SK-N-SH treated with all-trans-retinoic acid at 6 μM for 48 hours (cell line): Measurements from ENCODE around the gene PROK1.

Experiments used
- ATAC-seq: fragments of 200-7000 bp; cut with Tn5 transposase; 3 replicates; pipeline ENCODE4 v1.9.1; 2020; ENCODE audit warnings: mild to moderate bottlenecking, moderate library complexity
- ARNTL ChIP-seq: fragments of 450-650 bp; formaldehyde crosslinking; IDR thresholded peaks from 2 replicates; pipeline ENCODE4 v1.5.0; 2020; ENCODE audit warnings: low read depth, mild to moderate bottlenecking, moderate library complexity, borderline replicate concordance
- CREB5 ChIP-seq: fragments of 250-450 bp; sonication (Bioruptor Pico); IDR thresholded peaks from 2 replicates; pipeline ENCODE4 v1.5.1; 2020; ENCODE audit warnings: low read depth, mild to moderate bottlenecking, moderate library complexity
- CSDC2 ChIP-seq: fragments of 250-450 bp; sonication (Bioruptor Pico); IDR thresholded peaks from 2 replicates; pipeline ENCODE4 v1.5.0; 2020; ENCODE audit warnings: mild to moderate bottlenecking, moderate library complexity
- ESRRG ChIP-seq: fragments of 250-450 bp; sonication (Bioruptor Pico); IDR thresholded peaks from 2 replicates; pipeline ENCODE4 v1.6.1; 2021; ENCODE audit warnings: mild to moderate bottlenecking
- GLIS3 ChIP-seq: fragments of 250-450 bp; sonication (Bioruptor Pico); IDR thresholded peaks from 2 replicates; pipeline ENCODE4 v1.5.0; 2020; ENCODE audit warnings: mild to moderate bottlenecking, moderate library complexity
- OSR1 ChIP-seq: fragments of 250-450 bp; sonication (Bioruptor Pico); IDR thresholded peaks from 2 replicates; pipeline ENCODE4 v1.8.0; 2022; ENCODE audit warnings: moderate library complexity, mild to moderate bottlenecking, inconsistent platforms
- PPARA ChIP-seq: fragments of 250-450 bp; sonication (Bioruptor Pico); IDR thresholded peaks from 2 replicates; pipeline ENCODE4 v1.5.0; 2020; ENCODE audit warnings: mild to moderate bottlenecking, borderline replicate concordance
- RARB ChIP-seq: fragments of 250-450 bp; sonication (Bioruptor Pico); IDR thresholded peaks from 2 replicates; pipeline ENCODE4 v1.8.0; 2021; ENCODE audit warnings: mild to moderate bottlenecking, moderate library complexity
- SNAI2 ChIP-seq: fragments of 250-450 bp; sonication (Bioruptor Pico); IDR thresholded peaks from 2 replicates; pipeline ENCODE4 v1.5.0; 2020; ENCODE audit warnings: mild to moderate bottlenecking, moderate library complexity
- TCF4 ChIP-seq: fragments of 250-450 bp; sonication (Bioruptor Pico); IDR thresholded peaks from 2 replicates; pipeline ENCODE4 v1.8.0; 2021; ENCODE audit warnings: mild to moderate bottlenecking, moderate library complexity, borderline replicate concordance
- TOX ChIP-seq: fragments of 250-450 bp; sonication (Bioruptor Pico); IDR thresholded peaks from 2 replicates; pipeline ENCODE4 v1.8.0; 2021; ENCODE audit warnings: mild to moderate bottlenecking, moderate library complexity, borderline replicate concordance
- TSHZ2 ChIP-seq: fragments of 250-450 bp; sonication (Bioruptor Pico); IDR thresholded peaks from 2 replicates; pipeline ENCODE4 v1.5.0; 2020; ENCODE audit warnings: mild to moderate bottlenecking, moderate library complexity
- ZC3H10 ChIP-seq: fragments of 250-450 bp; sonication (Bioruptor Pico); IDR thresholded peaks from 2 replicates; pipeline ENCODE4 v1.5.1; 2021; ENCODE audit warnings: mild to moderate bottlenecking, moderate library complexity
- ZFP3 ChIP-seq: fragments of 250-450 bp; sonication (Bioruptor Pico); IDR thresholded peaks from 2 replicates; pipeline ENCODE4 v1.5.0; 2020; ENCODE audit warnings: mild to moderate bottlenecking, moderate library complexity
- ZFP30 ChIP-seq: fragments of 450-650 bp; formaldehyde crosslinking; IDR thresholded peaks from 2 replicates; pipeline ENCODE4 v1.5.0; 2022; ENCODE audit warnings: mild to moderate bottlenecking, moderate library complexity
- ZNF565 ChIP-seq: fragments of 450-650 bp; formaldehyde crosslinking; conservative IDR thresholded peaks from 2 replicates; pipeline ENCODE4 v1.5.0; 2020; ENCODE audit warnings: low read depth, mild to moderate bottlenecking, moderate library complexity
- ZNF70 ChIP-seq: fragments of 450-650 bp; formaldehyde crosslinking; IDR thresholded peaks from 2 replicates; pipeline ENCODE4 v1.5.0; 2020; ENCODE audit warnings: mild to moderate bottlenecking, moderate library complexity
- ZNF8 ChIP-seq: fragments of 450-650 bp; formaldehyde crosslinking; IDR thresholded peaks from 2 replicates; pipeline ENCODE4 v1.5.0; 2020; ENCODE audit warnings: mild to moderate bottlenecking, moderate library complexity
- TF ChIP-seq, protein P1 (sequence below): fragments of 250-450 bp; sonication (Bioruptor Pico); IDR thresholded peaks from 2 replicates; pipeline ENCODE4 v1.8.0; 2021; ENCODE audit warnings: low read depth, mild to moderate bottlenecking, moderate library complexity, borderline replicate concordance
- TF ChIP-seq, protein P2 (sequence below): fragments of 250-450 bp; sonication (Bioruptor Pico); IDR thresholded peaks from 2 replicates; pipeline ENCODE4 v1.5.1; 2021; ENCODE audit warnings: mild to moderate bottlenecking, moderate library complexity

PROK1 gene

DNA sequence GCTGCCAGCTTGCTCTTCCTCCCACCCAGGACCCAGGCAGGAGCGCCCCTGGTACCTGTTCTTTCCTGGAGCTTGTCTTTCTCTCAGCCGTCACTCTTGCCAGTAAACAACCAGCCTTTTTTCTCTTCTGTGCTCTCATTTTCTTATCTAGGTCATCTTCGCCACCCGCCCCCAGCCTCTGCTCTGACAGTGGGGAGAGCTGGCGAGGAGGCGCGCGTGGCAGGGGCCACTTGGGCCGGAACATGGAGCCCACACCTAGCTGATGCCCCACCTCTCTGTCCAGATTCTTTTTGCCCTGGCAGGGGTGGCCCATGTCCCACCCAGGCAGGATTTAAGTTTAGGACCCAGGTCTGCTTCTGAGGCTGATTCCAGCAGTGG, 32.3 kb downstream of the PROK1 start:
- no peak for ATAC-seq
- TF ChIP-seq TOX (CRISPR knock-in tag) (no peak), ZNF565 (CRISPR knock-in tag) (no peak), PPARA (CRISPR knock-in tag) (no peak), TCF4 (no peak), ZC3H10 (CRISPR knock-in tag) (no peak), ZFP30 (CRISPR knock-in tag) (no peak), TSHZ2 (CRISPR knock-in tag) (no peak), ARNTL (no peak), SNAI2 (CRISPR knock-in tag) (no peak), CSDC2 (CRISPR knock-in tag) (no peak), RARB (CRISPR knock-in tag) (no peak), CREB5 (CRISPR knock-in tag) (no peak), OSR1 (no peak)
- TF ChIP-seq, protein P1, sequence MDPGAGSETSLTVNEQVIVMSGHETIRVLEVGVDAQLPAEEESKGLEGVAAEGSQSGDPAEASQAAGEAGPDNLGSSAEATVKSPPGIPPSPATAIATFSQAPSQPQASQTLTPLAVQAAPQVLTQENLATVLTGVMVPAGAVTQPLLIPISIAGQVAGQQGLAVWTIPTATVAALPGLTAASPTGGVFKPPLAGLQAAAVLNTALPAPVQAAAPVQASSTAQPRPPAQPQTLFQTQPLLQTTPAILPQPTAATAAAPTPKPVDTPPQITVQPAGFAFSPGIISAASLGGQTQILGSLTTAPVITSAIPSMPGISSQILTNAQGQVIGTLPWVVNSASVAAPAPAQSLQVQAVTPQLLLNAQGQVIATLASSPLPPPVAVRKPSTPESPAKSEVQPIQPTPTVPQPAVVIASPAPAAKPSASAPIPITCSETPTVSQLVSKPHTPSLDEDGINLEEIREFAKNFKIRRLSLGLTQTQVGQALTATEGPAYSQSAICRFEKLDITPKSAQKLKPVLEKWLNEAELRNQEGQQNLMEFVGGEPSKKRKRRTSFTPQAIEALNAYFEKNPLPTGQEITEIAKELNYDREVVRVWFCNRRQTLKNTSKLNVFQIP (CRISPR knock-in tag): no peak

- TF ChIP-seq, protein P1 (CRISPR knock-in tag): no peak
- TF ChIP-seq CREB5 (CRISPR knock-in tag): no peak
- TF ChIP-seq, protein P2, sequence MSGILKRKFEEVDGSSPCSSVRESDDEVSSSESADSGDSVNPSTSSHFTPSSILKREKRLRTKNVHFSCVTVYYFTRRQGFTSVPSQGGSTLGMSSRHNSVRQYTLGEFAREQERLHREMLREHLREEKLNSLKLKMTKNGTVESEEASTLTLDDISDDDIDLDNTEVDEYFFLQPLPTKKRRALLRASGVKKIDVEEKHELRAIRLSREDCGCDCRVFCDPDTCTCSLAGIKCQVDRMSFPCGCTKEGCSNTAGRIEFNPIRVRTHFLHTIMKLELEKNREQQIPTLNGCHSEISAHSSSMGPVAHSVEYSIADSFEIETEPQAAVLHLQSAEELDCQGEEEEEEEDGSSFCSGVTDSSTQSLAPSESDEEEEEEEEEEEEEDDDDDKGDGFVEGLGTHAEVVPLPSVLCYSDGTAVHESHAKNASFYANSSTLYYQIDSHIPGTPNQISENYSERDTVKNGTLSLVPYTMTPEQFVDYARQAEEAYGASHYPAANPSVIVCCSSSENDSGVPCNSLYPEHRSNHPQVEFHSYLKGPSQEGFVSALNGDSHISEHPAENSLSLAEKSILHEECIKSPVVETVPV: no peak
- no peak for TF ChIP-seq TCF4
- TF ChIP-seq ZNF8 (CRISPR knock-in tag): no peak
- no peak for TF ChIP-seq ESRRG (CRISPR knock-in tag)
- no peak for TF ChIP-seq ZC3H10 (CRISPR knock-in tag)
- TF ChIP-seq ZFP3 (CRISPR knock-in tag): no peak
- no peak for TF ChIP-seq PPARA (CRISPR knock-in tag)
- TF ChIP-seq TSHZ2 (CRISPR knock-in tag): no peak
- TF ChIP-seq GLIS3: no peak
- no peak for TF ChIP-seq OSR1
- no peak for TF ChIP-seq ZFP30 (CRISPR knock-in tag)
- no peak for TF ChIP-seq ZNF70
- no peak for TF ChIP-seq ZNF565 (CRISPR knock-in tag)
- no peak for ATAC-seq
Observed at GRCh38 chr1:110484801-110485200, 33.9 kb downstream of the PROK1 start.
